ENCODE data around the gene KIAA1671.

KIAA1671 gene

GRCh38 chr22:25207553-25208157, 255.1 kb downstream of the KIAA1671 start:
- no peak for TF ChIP-seq SIN3A (IDR thresholded peaks at IDR 0.05; ENCODE audit: borderline replicate concordance, insufficient read depth, low read length)
- no peak for TF ChIP-seq REST (IDR thresholded peaks at IDR 0.05; ENCODE audit: insufficient read depth in 1 of 2, low read depth in 2 of 2, low read length in 2 of 2)
- no peak for TF ChIP-seq TAF1 (IDR thresholded peaks at IDR 0.05; ENCODE audit: borderline replicate concordance, insufficient read depth, low read length)
- no peak for TF ChIP-seq POLR2AphosphoS5 (IDR thresholded peaks at IDR 0.05; ENCODE audit: low read depth, low read length)
- no peak for TF ChIP-seq FOXP2 (optimal IDR thresholded peaks at IDR 0.05; ENCODE audit: borderline replicate concordance, extremely low read depth, extremely low read length, insufficient read depth)

GRCh38 chr22:25208328-25208727, 255.8 kb downstream of the KIAA1671 start:
- no peak for TF ChIP-seq TAF1 (IDR thresholded peaks at IDR 0.05; ENCODE audit: borderline replicate concordance, insufficient read depth, low read length)
- no peak for TF ChIP-seq POLR2AphosphoS5 (IDR thresholded peaks at IDR 0.05; ENCODE audit: low read depth, low read length)
- no peak for TF ChIP-seq REST (IDR thresholded peaks at IDR 0.05; ENCODE audit: insufficient read depth in 1 of 2, low read depth in 2 of 2, low read length in 2 of 2)
- TF ChIP-seq SIN3A (IDR thresholded peaks at IDR 0.05; ENCODE audit: borderline replicate concordance, insufficient read depth, low read length), result no peak
- no peak for TF ChIP-seq FOXP2 (optimal IDR thresholded peaks at IDR 0.05; ENCODE audit: borderline replicate concordance, extremely low read depth, extremely low read length, insufficient read depth)

- TF ChIP-seq FOXP2 (optimal IDR thresholded peaks at IDR 0.05; ENCODE audit: borderline replicate concordance, extremely low read depth, extremely low read length, insufficient read depth), result no peak
Measured at GRCh38 chr22:25208743-25209505, 256.4 kb downstream of the KIAA1671 start.

GRCh38 chr22:25210793-25211192, 258.3 kb downstream of the KIAA1671 start:
- TF ChIP-seq SIN3A (IDR thresholded peaks at IDR 0.05; ENCODE audit: borderline replicate concordance, insufficient read depth, low read length) (no peak), FOXP2 (optimal IDR thresholded peaks at IDR 0.05; ENCODE audit: borderline replicate concordance, extremely low read depth, extremely low read length, insufficient read depth) (no peak), POLR2AphosphoS5 (IDR thresholded peaks at IDR 0.05; ENCODE audit: low read depth, low read length) (no peak), REST (IDR thresholded peaks at IDR 0.05; ENCODE audit: insufficient read depth in 1 of 2, low read depth in 2 of 2, low read length in 2 of 2) (no peak), TAF1 (IDR thresholded peaks at IDR 0.05; ENCODE audit: borderline replicate concordance, insufficient read depth, low read length) (no peak)

- TF ChIP-seq REST (IDR thresholded peaks at IDR 0.05; ENCODE audit: insufficient read depth in 1 of 2, low read depth in 2 of 2, low read length in 2 of 2) (no peak), FOXP2 (optimal IDR thresholded peaks at IDR 0.05; ENCODE audit: borderline replicate concordance, extremely low read depth, extremely low read length, insufficient read depth) (no peak), TAF1 (IDR thresholded peaks at IDR 0.05; ENCODE audit: borderline replicate concordance, insufficient read depth, low read length) (no peak), POLR2AphosphoS5 (IDR thresholded peaks at IDR 0.05; ENCODE audit: low read depth, low read length) (no peak), SIN3A (IDR thresholded peaks at IDR 0.05; ENCODE audit: borderline replicate concordance, insufficient read depth, low read length) (no peak)
Measured at GRCh38 chr22:25212337-25212736, 259.8 kb downstream of the KIAA1671 start.

Data from PFSK-1 (cell line).